Neural progenitor cell (in vitro differentiated cells): ENCODE data around the gene GTF3C2. TPM values are rescaled to one million over a fixed set of nuclear protein-coding genes. Genes with fewer than 3 reads are reported as not detected.

Source experiments
- DNase-seq: peaks from one replicate; pipeline ENCODE4 v3.0.0-alpha.2; 2016; ENCODE audit warnings: low spot score
- H2AFZ ChIP-seq: fragments of 200-600 bp; sonication (generic); replicated peaks from 2 replicates; pipeline ENCODE4 v1.6.1; 2016; ENCODE audit warnings: antibody characterized with exemption
- H3F3A ChIP-seq: fragments of 200-600 bp; sonication (generic); 2 replicates; pipeline ENCODE4 v1.6.1; 2016; ENCODE audit warnings: antibody characterized with exemption, low read depth
- H3K27ac ChIP-seq: fragments of 200-600 bp; sonication (generic); 2 replicates; pipeline ENCODE4 v1.5.1; 2016; ENCODE audit warnings: mild to moderate bottlenecking
- H3K27me3 ChIP-seq: fragments of 200-600 bp; sonication (generic); 2 replicates; pipeline ENCODE4 v1.6.1; 2016; ENCODE audit warnings: mild to moderate bottlenecking, moderate library complexity
- H3K36me3 ChIP-seq: fragments of 200-600 bp; sonication (generic); 2 replicates; pipeline ENCODE4 v1.5.1; 2016
- H3K4me1 ChIP-seq: fragments of 200-600 bp; sonication (generic); 2 replicates; pipeline ENCODE4 v1.6.1; 2016; ENCODE audit warnings: mixed run types
- H3K4me2 ChIP-seq: fragments of 200-600 bp; sonication (generic); 2 replicates; pipeline ENCODE4 v1.6.1; 2016
- H3K4me3 ChIP-seq: fragments of 200-600 bp; sonication (generic); 2 replicates; pipeline ENCODE4 v1.5.1; 2016
- H3K79me2 ChIP-seq: fragments of 200-600 bp; sonication (generic); 2 replicates; pipeline ENCODE4 v1.6.1; 2016; ENCODE audit warnings: low read depth
- H3K9ac ChIP-seq: fragments of 200-600 bp; sonication (generic); 2 replicates; pipeline ENCODE4 v1.6.1; 2016
- H3K9me3 ChIP-seq: fragments of 200-600 bp; sonication (generic); 2 replicates; pipeline ENCODE4 v1.5.1; 2016; ENCODE audit warnings: low read depth
- H4K20me1 ChIP-seq: fragments of 200-600 bp; sonication (generic); 2 replicates; pipeline ENCODE4 v1.6.1; 2016; ENCODE audit warnings: low read depth
- H3K27ac Mint-ChIP-seq: 3 replicates; pipeline ENCODE4 v1.8.0; 2021; ENCODE audit warnings: mixed read lengths
- H3K27me3 Mint-ChIP-seq: 2 replicates; pipeline ENCODE4 v1.8.0; 2022; ENCODE audit warnings: low read depth, mild to moderate bottlenecking, inconsistent platforms, moderate library complexity, mixed read lengths; ENCODE audit not compliant: insufficient read depth
- H3K36me3 Mint-ChIP-seq: 3 replicates; pipeline ENCODE4 v1.8.0; 2021; ENCODE audit warnings: mixed read lengths
- H3K4me1 Mint-ChIP-seq: 3 replicates; pipeline ENCODE4 v1.8.0; 2021; ENCODE audit warnings: mixed read lengths
- H3K4me3 Mint-ChIP-seq: 3 replicates; pipeline ENCODE4 v1.8.0; 2021; ENCODE audit warnings: mild to moderate bottlenecking, moderate library complexity, mixed read lengths
- H3K9me3 Mint-ChIP-seq: 3 replicates; pipeline ENCODE4 v1.8.0; 2020; ENCODE audit warnings: mixed read lengths
- CTCF ChIP-seq: fragments of 200-600 bp; sonication (generic); IDR thresholded peaks from 2 replicates; pipeline ENCODE4 v1.5.1; 2017; ENCODE audit warnings: antibody characterized with exemption, mild to moderate bottlenecking
- EZH2 ChIP-seq: fragments of 200-600 bp; sonication (generic); IDR thresholded peaks from 2 replicates; pipeline ENCODE4 v1.6.1; 2017; ENCODE audit warnings: antibody characterized with exemption, mild to moderate bottlenecking, moderate library complexity
- EZH2phosphoT487 ChIP-seq: fragments of 200-600 bp; sonication (generic); IDR thresholded peaks from 2 replicates; pipeline ENCODE4 v1.6.1; 2017; ENCODE audit warnings: antibody characterized with exemption
- total RNA-seq: library from RNA; depleted of rRNA; stranded (reverse); fragments of >200 nt; gene quantifications from 2 replicates; pipeline ENCODE4 v1.2.3, GENCODE V29; 2015; ENCODE audit warnings: low replicate concordance

The GTF3C2 gene
- total RNA-seq, 1 donor from 2014 or later: 57.3 TPM

GRCh38 chr2:27370026-27370815, 13.7 kb upstream of the GTF3C2 start, which contains the start of the genes EIF2B4 and SNX17:
Gene EIF2B4 (minus strand): TSS chr2:27370338. CDS start chr2:27370314, 24 bp downstream.
Gene SNX17 (plus strand): TSS chr2:27370616. CDS start chr2:27370744, 128 bp downstream.
- peak within 1 kb of the TSS; percentile 95 for H3K9ac ChIP-seq
- peaks cover 12% of the 10 kb centered on the region for H3F3A ChIP-seq
- peaks cover 4% of the 10 kb centered on the region for H3K36me3 ChIP-seq
- H3K4me3 Mint-ChIP-seq: peak within 1 kb of the TSS; percentile 99
- peak within 1 kb of the TSS; percentile 84 for H3K4me3 ChIP-seq
- peaks cover 23% of the 10 kb centered on the region for H4K20me1 ChIP-seq
- no peaks in the 10 kb centered on the region for H3K27me3 ChIP-seq
- peaks cover 48% of the 10 kb centered on the region for H3K79me2 ChIP-seq
- H3K27ac Mint-ChIP-seq: peak within 1 kb of the TSS; percentile 96
- H3K4me1 Mint-ChIP-seq: peaks cover 19% of the 10 kb centered on the region
- peak within 1 kb of the TSS; percentile 75 for H2AFZ ChIP-seq
- H3K4me1 ChIP-seq: peaks cover 11% of the 10 kb centered on the region
- no peaks in the 10 kb centered on the region for H3K9me3 ChIP-seq
- DNase-seq: peak; percentile 99
- TF ChIP-seq CTCF: peak; percentile 75
- TF ChIP-seq EZH2phosphoT487: no peak
- H3K9me3 Mint-ChIP-seq: no peaks in the 10 kb centered on the region
- peaks cover 32% of the 10 kb centered on the region for H3K36me3 Mint-ChIP-seq
- H3K27ac ChIP-seq: no peak within 1 kb of the TSS
- H3K4me2 ChIP-seq: peak within 1 kb of the TSS; percentile 97
- H3K27me3 Mint-ChIP-seq: peaks cover 6% of the 10 kb centered on the region

- peak overlapping the region; percentile 97 for H3K4me2 ChIP-seq
- H3K9me3 Mint-ChIP-seq: no peaks in the 10 kb centered on the region
- no peaks in the 10 kb centered on the region for H3K27me3 ChIP-seq
- H3F3A ChIP-seq: peaks cover 14% of the 10 kb centered on the region
- H3K9me3 ChIP-seq: no peaks in the 10 kb centered on the region
- peaks cover 19% of the 10 kb centered on the region for H3K4me1 Mint-ChIP-seq
- H3K4me1 ChIP-seq: peaks cover 11% of the 10 kb centered on the region
- peak overlapping the region; percentile 66 for H3K9ac ChIP-seq
- peak overlapping the region; percentile 84 for H3K4me3 ChIP-seq
- TF ChIP-seq EZH2phosphoT487 (no peak), CTCF (no peak), EZH2 (no peak)
- peaks cover 48% of the 10 kb centered on the region for H3K79me2 ChIP-seq
- peaks cover 4% of the 10 kb centered on the region for H3K36me3 ChIP-seq
- peaks cover 23% of the 10 kb centered on the region for H4K20me1 ChIP-seq
- peaks cover 6% of the 10 kb centered on the region for H3K27me3 Mint-ChIP-seq
- H3K27ac ChIP-seq: no peak overlapping the region
- no peak for DNase-seq
- H3K4me3 Mint-ChIP-seq: peak overlapping the region; percentile 99
- peaks cover 31% of the 10 kb centered on the region for H3K36me3 Mint-ChIP-seq
- H3K27ac Mint-ChIP-seq: peak overlapping the region; percentile 72
- H2AFZ ChIP-seq: peak overlapping the region; percentile 75
Observed at GRCh38 chr2:27369471-27370025, 13.0 kb upstream of the GTF3C2 start.

GRCh38 chr2:27363933-27364332, 7.4 kb upstream of the GTF3C2 start:
- no peaks in the 10 kb centered on the region for H3K27me3 ChIP-seq
- peaks cover 23% of the 10 kb centered on the region for H3K79me2 ChIP-seq
- no peak overlapping the region for H3K4me2 ChIP-seq
- no peak overlapping the region for H3K27ac ChIP-seq
- H4K20me1 ChIP-seq: peaks cover 4% of the 10 kb centered on the region
- peaks cover 21% of the 10 kb centered on the region for H3K36me3 Mint-ChIP-seq
- peaks cover 41% of the 10 kb centered on the region for H3F3A ChIP-seq
- H3K36me3 ChIP-seq: peaks cover 4% of the 10 kb centered on the region
- no peak overlapping the region for H3K27ac Mint-ChIP-seq
- no peak overlapping the region for H2AFZ ChIP-seq
- no peaks in the 10 kb centered on the region for H3K9me3 ChIP-seq
- H3K27me3 Mint-ChIP-seq: no peaks in the 10 kb centered on the region
- no peak overlapping the region for H3K9ac ChIP-seq
- TF ChIP-seq EZH2: no peak
- no peak for TF ChIP-seq EZH2phosphoT487
- TF ChIP-seq CTCF: no peak
- DNase-seq: no peak
- H3K4me1 ChIP-seq: peaks cover under 1% of the 10 kb centered on the region
- H3K4me3 ChIP-seq: no peak overlapping the region
- no peaks in the 10 kb centered on the region for H3K9me3 Mint-ChIP-seq
- peaks cover 3% of the 10 kb centered on the region for H3K4me1 Mint-ChIP-seq
- no peak overlapping the region for H3K4me3 Mint-ChIP-seq
